Stomach (tissue), 9 donors: ENCODE results near the gene MAFB. TPM values are rescaled to one million over a fixed set of nuclear protein-coding genes. Genes with fewer than 3 reads are reported as not detected.

ENCODE experiments used
- DNase-seq, 2 donors: peaks; one replicate each; pipeline versions ENCODE4 v3.0.0 to v3.0.0-alpha.2; 2013 to 2019
- H3K27ac ChIP-seq, 5 donors: fragments of 200-600 bp in 4 of 5; sonication (generic) in 4 of 5; one replicate each; pipeline ENCODE4 v1.5.1; 2013 to 2019; ENCODE audit warnings: mild to moderate bottlenecking in 1 of 5, moderate library complexity in 1 of 5
- H3K27me3 ChIP-seq, 3 donors: fragments of 200-600 bp; sonication (generic); one replicate each; pipeline ENCODE4 v1.5.1; 2017 to 2019; ENCODE audit warnings: mixed run types in 1 of 3
- H3K36me3 ChIP-seq, 4 donors: fragments of 200-600 bp; sonication (generic); 1 replicate in 3 of 4; 2 replicates in 1 of 4; pipeline ENCODE4 v1.5.1; 2016 to 2019
- H3K4me1 ChIP-seq, 4 donors: fragments of 200-600 bp; sonication (generic); one replicate each; pipeline ENCODE4 v1.5.1; 2016 to 2019
- H3K4me3 ChIP-seq, 4 donors: fragments of 200-600 bp; sonication (generic) in 3 of 4; one replicate each; pipeline ENCODE4 v1.5.1; 2016 to 2019; ENCODE audit warnings: mild to moderate bottlenecking in 1 of 4
- H3K9me3 ChIP-seq, 4 donors: fragments of 200-600 bp; sonication (generic); one replicate each; pipeline ENCODE4 v1.5.1; 2016 to 2019
- CTCF ChIP-seq, 7 experiments: fragments of 450-650 bp in 4 of 7; fragments of 200-600 bp in 3 of 7; sonication (generic) in 3 of 7; IDR thresholded peaks; one replicate each; pipeline ENCODE4 v1.5.1; 2016 to 2019; ENCODE audit warnings: antibody characterized with exemption in 7 of 7, control low read depth in 2 of 7, mild to moderate bottlenecking in 1 of 7
- EP300 ChIP-seq: sonication (generic); formaldehyde crosslinking; IDR thresholded peaks from one replicate; pipeline ENCODE4 v1.6.1; 2017; ENCODE audit warnings: antibody characterized with exemption
- POLR2A ChIP-seq, 4 donors: fragments of 450-650 bp; IDR thresholded peaks; one replicate each; pipeline ENCODE4 v1.6.1; 2016; ENCODE audit warnings: antibody characterized with exemption in 4 of 4, control low read depth in 2 of 4, mild to moderate bottlenecking in 1 of 4, moderate library complexity in 1 of 4
- POLR2AphosphoS5 ChIP-seq, 3 donors: sonication (generic); formaldehyde crosslinking; IDR thresholded peaks; one replicate each; pipeline ENCODE4 v1.6.1; 2016; ENCODE audit warnings: antibody characterized with exemption in 3 of 3
- WGBS, 5 donors: extraction: QIAGEN DNeasy Blood & Tissue Kit in 3 of 5; methylation state at CpG; one replicate each; pipeline versions ENCODE4 v1.1.5 to v1.1.7; 2013 to 2018; 5-methylcytosine and 5-hydroxymethylcytosine counted together
- intact Hi-C: fragments of 100-400 bp; cut with DNase I; formaldehyde crosslinking; loops from one replicate; pipeline ENCODE4 v1.15.1; 2023; ENCODE audit warnings: low total_unique reads
- polyA plus RNA-seq, 3 donors: library from polyadenylated mRNA; stranded (reverse); fragments of 200-250 nt; gene quantifications; one replicate each; pipeline ENCODE4 v1.2.3, GENCODE V29; 2013
- total RNA-seq, 5 donors: library from RNA; depleted of rRNA; stranded (reverse); fragments of >200 nt; gene quantifications; one replicate each; pipeline versions ENCODE4 v1.1.0 to v1.2.3, GENCODE V29; 2014 to 2016
- donor health status: healthy with polysubstance abuse.
- donor health status: Bipolar disorder and iron deficiency.
- donor health status: healthy.

The MAFB gene
- total and polyA plus RNA-seq, 8 donors = 4.5 to 34.4 (median 8.5) TPM

GRCh38 chr20:40704828-40705227 lies 15.8 kb upstream of the MAFB start:
- intact Hi-C loops = no loop called here
- Histone ChIP-seq H3K9me3 (no peaks in the 10 kb centered on the region), H3K27me3 (peaks cover 0 to 4% (median 0%) of the 10 kb centered on the region in 3 donors), H3K27ac (no peak overlapping the region), H3K4me1 (no peaks in the 10 kb centered on the region), H3K4me3 (no peak overlapping the region), H3K36me3 (no peaks in the 10 kb centered on the region)
- no peak for DNase-seq
- TF ChIP-seq POLR2A (IDR thresholded peaks at IDR 0.05) (no peak), EP300 (no peak), POLR2AphosphoS5 (IDR thresholded peaks at IDR 0.05) (no peak), CTCF (IDR thresholded peaks at IDR 0.05) (no peak)
- WGBS, 5 donors = 33 to 64% (median 49%) methylated on average over 4 of the region's 4 CpGs

- Histone ChIP-seq H3K27me3 (no peaks in the 10 kb centered on the region), H3K27ac (no peak overlapping the region), H3K9me3 (no peaks in the 10 kb centered on the region), H3K4me1 (no peaks in the 10 kb centered on the region), H3K36me3 (no peaks in the 10 kb centered on the region), H3K4me3 (no peak overlapping the region)
- DNase-seq = no peak
- WGBS, 5 donors = 61 to 77% (median 75%) methylated on average over 7 to 8 of the region's 8 CpGs
- intact Hi-C loops = no loop called here
- TF ChIP-seq CTCF (IDR thresholded peaks at IDR 0.05) (no peak), EP300 (no peak), POLR2A (IDR thresholded peaks at IDR 0.05) (no peak), POLR2AphosphoS5 (IDR thresholded peaks at IDR 0.05) (no peak)
Observed at GRCh38 chr20:40703975-40704530, 15.0 kb upstream of the MAFB start.

GRCh38 chr20:40702504-40702903 lies 13.5 kb upstream of the MAFB start:
- no peak for DNase-seq
- WGBS, 5 donors = 73 to 83% (median 80%) methylated on average over 4 of the region's 4 CpGs
- Histone ChIP-seq H3K4me3 (no peak overlapping the region), H3K9me3 (no peaks in the 10 kb centered on the region), H3K36me3 (no peaks in the 10 kb centered on the region), H3K27ac (no peak overlapping the region), H3K4me1 (peaks cover 0 to 2% (median 0%) of the 10 kb centered on the region in 4 donors), H3K27me3 (peaks cover 0 to 9% (median 0%) of the 10 kb centered on the region in 3 donors)
- TF ChIP-seq POLR2A (IDR thresholded peaks at IDR 0.05) (no peak), CTCF (IDR thresholded peaks at IDR 0.05) (no peak), POLR2AphosphoS5 (IDR thresholded peaks at IDR 0.05) (no peak), EP300 (no peak)
- intact Hi-C loops = no loop called here

GRCh38 chr20:40698744-40699143 lies 9.7 kb upstream of the MAFB start:
- TF ChIP-seq CTCF (IDR thresholded peaks at IDR 0.05) (no peak), POLR2A (IDR thresholded peaks at IDR 0.05) (no peak), EP300 (no peak), POLR2AphosphoS5 (IDR thresholded peaks at IDR 0.05) (no peak)
- no peaks in the 10 kb centered on the region for H3K9me3 ChIP-seq
- intact Hi-C loops = no loop called here

More at GRCh38 chr20:40698744-40699143, 9.7 kb upstream of the MAFB start:
- Histone ChIP-seq H3K4me1 (peaks cover 0 to 4% (median 0%) of the 10 kb centered on the region in 4 donors), H3K27me3 (peaks cover 0 to 45% (median 10%) of the 10 kb centered on the region in 3 donors), H3K4me3 (no peak overlapping the region), H3K27ac (no peak overlapping the region), H3K36me3 (no peaks in the 10 kb centered on the region)
- DNase-seq = no peak
